K562 (cell line): ENCODE results near the gene GABBR1. TPM values are rescaled to one million over a fixed set of nuclear protein-coding genes. Genes with fewer than 3 reads are reported as not detected.

ENCODE experiments used
- ARID4B ChIP-seq: sonication (generic); formaldehyde crosslinking; IDR thresholded peaks from 2 replicates; pipeline ENCODE4 v1.8.0; 2022; ENCODE audit warnings: mild to moderate bottlenecking, missing genetic modification reagents
- BCOR ChIP-seq: fragments of 450-650 bp; IDR thresholded peaks from 2 replicates; pipeline ENCODE4 v1.6.1; 2016
- CCAR2 ChIP-seq: fragments of 200-400 bp; formaldehyde crosslinking; IDR thresholded peaks from 2 replicates; pipeline ENCODE4 v1.6.1; 2017; ENCODE audit warnings: mild to moderate bottlenecking, low read depth, low read length
- HIVEP1 ChIP-seq: fragments of 250-450 bp; sonication (Bioruptor Pico); IDR thresholded peaks from 2 replicates; pipeline ENCODE4 v1.4.0; 2020; ENCODE audit warnings: mild to moderate bottlenecking
- ILK ChIP-seq: fragments of 450-650 bp; IDR thresholded peaks from 2 replicates; pipeline ENCODE4 v1.6.1; 2016; ENCODE audit warnings: missing genetic modification characterization, low read depth, mild to moderate bottlenecking, missing compliant biosample characterization, moderate library complexity, borderline replicate concordance
- KLF1 ChIP-seq: fragments of 450-650 bp; IDR thresholded peaks from 2 replicates; pipeline ENCODE4 v1.6.1; 2016; ENCODE audit warnings: missing genetic modification characterization, missing compliant biosample characterization
- LCOR ChIP-seq: sonication (generic); formaldehyde crosslinking; IDR thresholded peaks from 2 replicates; pipeline ENCODE4 v1.8.0; 2022; ENCODE audit warnings: mild to moderate bottlenecking, missing genetic modification reagents
- MBD1 ChIP-seq: fragments of 250-450 bp; sonication (Bioruptor Pico); IDR thresholded peaks from 2 replicates; pipeline ENCODE4 v1.8.0; 2022; ENCODE audit warnings: inconsistent platforms
- MXD1 ChIP-seq: fragments of 250-450 bp; sonication (Bioruptor Pico); IDR thresholded peaks from 2 replicates; pipeline ENCODE4 v1.8.0; 2021; ENCODE audit warnings: borderline replicate concordance, mild to moderate bottlenecking, moderate library complexity; ENCODE audit not compliant: poor library complexity, severe bottlenecking
- POLR2H ChIP-seq: IDR thresholded peaks from 2 replicates; pipeline ENCODE4 v1.6.1; 2016; ENCODE audit warnings: missing genetic modification characterization, low read depth, mild to moderate bottlenecking, control low read depth, missing compliant biosample characterization, moderate library complexity
- SMAD4 ChIP-seq: fragments of 250-450 bp; sonication (Bioruptor Pico); conservative IDR thresholded peaks from 2 replicates; pipeline ENCODE4 v1.8.0; 2021; ENCODE audit warnings: inconsistent platforms, mild to moderate bottlenecking, moderate library complexity
- SNRNP70 ChIP-seq: fragments of 200-400 bp; formaldehyde crosslinking; optimal IDR thresholded peaks from 2 replicates; pipeline ENCODE3; 2017; ENCODE audit warnings: low read depth, low read length
- TCF7 ChIP-seq: sonication (generic); IDR thresholded peaks from 2 replicates; pipeline ENCODE4 v1.6.1; 2016; ENCODE audit warnings: antibody characterized with exemption, borderline replicate concordance
- TEAD2 ChIP-seq: fragments of 450-650 bp; IDR thresholded peaks from 2 replicates; pipeline ENCODE4 v1.6.1; 2016; ENCODE audit warnings: missing genetic modification characterization, control low read depth, missing compliant biosample characterization
- TRIM25 ChIP-seq: fragments of 450-650 bp; IDR thresholded peaks from 2 replicates; pipeline ENCODE4 v1.7.0; 2016; ENCODE audit warnings: borderline replicate concordance
- ZNF41 ChIP-seq: fragments of 250-450 bp; sonication (Bioruptor Pico); conservative IDR thresholded peaks from 2 replicates; pipeline ENCODE4 v1.4.0; 2020; ENCODE audit warnings: mild to moderate bottlenecking
- ZNF586 ChIP-seq: fragments of 450-650 bp; formaldehyde crosslinking; conservative IDR thresholded peaks from 2 replicates; pipeline ENCODE4 v1.4.0; 2020; ENCODE audit warnings: mild to moderate bottlenecking, moderate library complexity
- polyA plus RNA-seq, 8 experiments: library from polyadenylated mRNA; depleted of rRNA in 4 of 8; stranded (reverse) in 5 of 8; unstranded in 3 of 8; fragments of >200 nt; fragmentation: Nextera tagmentation in 2 of 8; fragmentation: Illumina TruSeq in 1 of 8; extraction: Ambion mirVana in 2 of 8; extraction: Trizol in 1 of 8; gene quantifications; 2 replicates each; pipeline versions ENCODE4 v1.2.1 to v1.2.3, GENCODE V29; 2011 to 2014; ENCODE audit warnings: inconsistent platforms in 1 of 8, missing spikeins in 1 of 8
- total RNA-seq, 7 experiments: library from RNA; depleted of rRNA in 6 of 7; stranded (reverse); fragments of >200 nt in 6 of 7; fragmentation: Illumina TruSeq in 2 of 7; extraction: Trizol in 2 of 7; gene quantifications; 2 replicates each; pipeline versions ENCODE4 v1.2.1 to v1.2.3, GENCODE V29; 2011 to 2021; ENCODE audit warnings: low replicate concordance in 1 of 7

The GABBR1 gene
- total and polyA plus RNA-seq, 9 of the 15 experiments (the other 6 are each of a cell fraction or from before 2014, with no cell fraction given): 2.2 to 48.3 (median 20.8) TPM

GRCh38 chr6:29628419-29629281 lies 4.3 kb downstream of the GABBR1 start (continued):
- TF ChIP-seq ILK (tag) (no peak), ZNF586 (CRISPR knock-in tag) (no peak), SMAD4 (CRISPR knock-in tag) (no peak), BCOR (peak; percentile 27; the same call in 1 of the 2 replicates), SNRNP70 (no peak), MXD1 (CRISPR knock-in tag) (no peak), TRIM25 (peak; percentile 95; the same call in 1 of the 2 replicates), CCAR2 (no peak), KLF1 (tag) (no peak), POLR2H (tag) (no peak), LCOR (CRISPR knock-in tag) (0 out of 2 replicates have a peak, but pooled peaks have one; percentile 23), HIVEP1 (no peak), MBD1 (CRISPR knock-in tag) (no peak), TCF7 (peak; percentile 56; the same call in 1 of the 2 replicates), ZNF41 (CRISPR knock-in tag) (no peak), ARID4B (CRISPR knock-in tag) (0 out of 2 replicates have a peak, but pooled peaks have one; percentile 22), TEAD2 (tag) (no peak)
